SK-N-SH (cell line): ENCODE data around the gene KCTD14.
"Not testable (repeated sequence)": the region's sequence is repeated elsewhere in the genome, so short reads cannot be mapped to it uniquely, and the experiment has no call there.

Source experiments
- CTCF ChIP-seq: fragments of 200-600 bp; sonication (generic); IDR thresholded peaks from 2 replicates; pipeline ENCODE4 v1.6.1; 2017; ENCODE audit warnings: antibody characterized with exemption, mild to moderate bottlenecking, moderate library complexity
- FOXJ3 ChIP-seq: sonication (generic); formaldehyde crosslinking; IDR thresholded peaks from 2 replicates; pipeline ENCODE4 v1.5.1; 2020; ENCODE audit warnings: mild to moderate bottlenecking, missing genetic modification reagents
- POLR2AphosphoS5 ChIP-seq: IDR thresholded peaks from 2 replicates; pipeline ENCODE4 v1.6.1; 2012; ENCODE audit warnings: low read depth, low read length
- SMC3 ChIP-seq: IDR thresholded peaks from 2 replicates; pipeline ENCODE4 v1.6.1; 2012; ENCODE audit warnings: low read depth, low read length, improper control_type of control experiment

GRCh38 chr11:78041380-78041719 lies 18.3 kb upstream of the KCTD14 start:
- not testable (repeated sequence) for TF ChIP-seq CTCF, SMC3, POLR2AphosphoS5, FOXJ3
